SIG-M5 treated with dmso at 0.1 percent for 504 hours (cell line): ENCODE results near the gene MAPK1.
"Not testable (repeated sequence)": the region's sequence is repeated elsewhere in the genome, so short reads cannot be mapped to it uniquely, and the experiment has no call there.

Source experiments
- DNase-seq: peaks from one replicate; lab custom pipeline; 2025; ENCODE audit not compliant: unreplicated experiment; lab: John Stamatoyannopoulos, UW

The MAPK1 gene

DNA sequence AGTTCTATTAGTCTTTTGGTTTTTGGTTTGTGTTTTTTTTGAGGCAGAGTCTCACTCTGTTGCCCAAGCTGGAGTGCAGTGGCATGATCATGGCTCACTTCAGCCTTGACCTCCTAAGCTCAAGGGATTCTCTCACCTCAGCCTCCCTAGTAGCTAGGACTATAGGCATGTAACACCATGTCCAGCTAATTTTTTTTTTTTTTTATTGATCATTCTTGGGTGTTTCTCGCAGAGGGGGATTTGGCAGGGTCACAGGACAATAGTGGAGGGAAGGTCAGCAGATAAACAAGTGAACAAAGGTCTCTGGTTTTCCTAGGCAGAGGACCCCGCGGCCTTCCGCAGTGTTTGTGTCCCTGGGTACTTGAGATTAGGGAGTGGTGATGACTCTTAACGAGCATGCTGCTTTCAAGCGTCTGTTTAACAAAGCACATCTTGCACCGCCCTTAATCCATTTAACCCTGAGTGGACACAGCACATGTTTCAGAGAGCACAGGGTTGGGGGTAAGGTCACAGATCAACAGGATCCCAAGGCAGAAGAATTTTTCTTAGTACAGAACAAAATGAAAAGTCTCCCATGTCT is 15.4 kb upstream of the MAPK1 start:
- not testable (repeated sequence) for DNase-seq

GRCh38 chr22:21881841-21882753 is 14.7 kb upstream of the MAPK1 start:
- DNase-seq = no peak

GRCh38 chr22:21876486-21877176 is 9.2 kb upstream of the MAPK1 start:
- peak; percentile 41 for DNase-seq

- DNase-seq = not testable (repeated sequence)
Observed at GRCh38 chr22:21874953-21875352, 7.5 kb upstream of the MAPK1 start.

GRCh38 chr22:21873619-21874018 is 6.2 kb upstream of the MAPK1 start:
- DNase-seq = no peak

GRCh38 chr22:21872741-21873140 is 5.3 kb upstream of the MAPK1 start:
- DNase-seq = not testable (repeated sequence)

- no peak for DNase-seq
Observed at GRCh38 chr22:21868651-21869050, 1.2 kb upstream of the MAPK1 start.

GRCh38 chr22:21866833-21867527 is 465 bp downstream of the MAPK1 start:
- DNase-seq = no peak

DNA sequence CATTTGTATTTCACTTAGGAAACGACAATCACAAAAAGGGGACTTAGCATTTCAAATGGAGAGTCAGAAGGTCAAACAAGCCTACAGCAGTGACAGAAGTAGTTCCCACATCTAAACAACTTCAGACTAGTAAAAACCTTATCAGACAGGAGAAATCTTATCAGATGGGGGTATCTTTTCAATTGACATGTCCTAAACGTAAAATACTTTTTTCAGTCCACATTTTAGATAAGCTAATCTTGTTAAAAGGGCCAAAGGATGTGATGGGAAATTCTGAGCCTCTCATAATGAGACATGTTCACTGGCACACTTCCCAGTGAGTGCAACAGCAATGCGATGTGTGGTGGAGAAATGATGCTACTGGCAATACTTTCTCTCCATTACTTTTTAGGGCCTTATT is 2.4 kb downstream of the MAPK1 start:
- peak; percentile 37 for DNase-seq

DNA sequence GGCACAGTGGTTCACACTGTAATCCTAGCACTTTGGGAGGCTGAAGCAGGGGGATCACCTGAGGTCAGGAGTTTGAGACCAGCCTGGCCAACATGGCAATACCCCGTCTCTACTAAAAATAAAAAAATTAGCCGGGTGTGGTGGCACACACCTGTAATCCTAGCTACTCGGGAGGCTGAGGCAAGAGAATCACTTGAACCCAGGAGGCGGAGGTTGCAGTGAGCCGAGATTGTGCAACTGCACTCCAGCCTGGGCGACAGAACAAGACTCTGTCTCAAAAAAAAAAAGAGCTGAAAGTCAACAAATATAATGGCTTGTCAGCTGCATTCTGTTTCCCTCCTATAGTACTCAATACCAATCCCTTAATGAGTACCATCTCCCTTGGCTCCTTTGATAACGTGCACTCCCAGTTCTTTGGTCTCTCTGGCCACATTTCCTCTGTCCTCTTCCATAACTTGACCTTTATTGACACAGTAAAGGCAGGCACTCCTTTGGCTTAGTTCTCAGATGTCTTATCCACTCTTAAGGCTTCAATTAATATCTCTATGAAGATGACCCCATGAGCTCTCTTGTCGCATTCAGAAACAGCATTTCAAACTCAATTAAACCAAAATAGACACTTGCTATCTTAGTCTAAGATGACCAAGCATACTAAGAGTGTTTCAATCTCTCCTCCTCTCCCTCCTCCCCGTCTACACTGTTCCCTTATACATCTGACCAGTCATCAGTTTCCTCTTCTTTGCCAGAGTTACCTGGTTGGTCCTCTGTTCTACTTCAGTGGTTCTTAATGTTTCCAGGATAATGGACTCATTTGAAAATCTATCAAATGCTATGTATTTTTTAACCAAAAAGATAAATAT is 4.8 kb downstream of the MAPK1 start:
- no peak for DNase-seq

DNA sequence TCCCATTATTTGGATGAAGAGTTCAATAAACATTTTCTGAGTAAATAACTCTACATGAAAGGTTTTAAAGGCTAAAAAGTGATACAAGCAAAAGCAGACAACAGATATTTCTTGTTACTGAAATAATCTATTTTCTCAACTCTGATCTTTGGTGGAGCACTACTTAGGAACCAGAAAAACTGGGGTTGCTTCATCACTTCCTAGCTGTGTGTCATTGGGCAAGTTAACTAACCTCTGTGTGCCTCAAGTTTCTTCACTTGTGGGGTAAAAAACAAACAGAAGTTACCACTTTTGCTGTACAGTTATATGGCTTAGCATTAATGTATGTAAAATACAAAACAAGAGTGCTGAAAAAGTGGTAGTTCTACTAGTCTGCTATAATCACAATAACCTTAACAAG is 5.6 kb downstream of the MAPK1 start:
- peak; percentile 65 for DNase-seq

DNA sequence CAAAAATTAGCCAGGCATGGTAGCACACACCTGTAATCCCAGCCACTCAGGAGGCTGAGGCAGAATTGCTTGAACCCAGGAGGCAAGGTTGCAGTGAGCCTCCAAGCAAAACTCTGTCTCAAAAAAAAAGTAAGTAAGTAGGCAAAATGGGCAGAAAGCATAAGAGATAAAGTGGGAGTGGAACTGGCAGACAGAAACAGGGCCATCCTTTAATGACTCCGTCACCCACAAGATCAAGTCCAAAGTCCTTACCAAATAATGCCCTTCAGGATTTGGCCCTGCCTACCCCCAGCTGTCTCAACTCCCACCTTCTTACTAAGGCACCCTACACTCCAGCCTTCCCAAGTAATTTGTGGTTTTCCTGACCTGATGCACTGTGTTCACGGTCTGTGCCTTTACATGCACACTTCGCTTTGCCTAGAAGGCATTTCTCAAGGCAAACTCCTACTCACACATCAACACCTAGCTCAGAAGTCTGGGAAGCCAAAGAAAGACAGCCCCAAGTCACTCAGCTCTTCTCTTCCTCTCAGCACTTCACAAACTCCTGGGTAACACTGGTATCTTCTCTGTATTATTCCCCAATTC is 6.1 kb downstream of the MAPK1 start:
- no peak for DNase-seq

- no peak for DNase-seq
Observed at GRCh38 chr22:21860491-21861039, 6.9 kb downstream of the MAPK1 start.

- DNase-seq = peak; percentile 10
Observed at GRCh38 chr22:21858025-21858764, 9.2 kb downstream of the MAPK1 start.

- no peak for DNase-seq
Observed at GRCh38 chr22:21857481-21857914, 9.9 kb downstream of the MAPK1 start.

DNA sequence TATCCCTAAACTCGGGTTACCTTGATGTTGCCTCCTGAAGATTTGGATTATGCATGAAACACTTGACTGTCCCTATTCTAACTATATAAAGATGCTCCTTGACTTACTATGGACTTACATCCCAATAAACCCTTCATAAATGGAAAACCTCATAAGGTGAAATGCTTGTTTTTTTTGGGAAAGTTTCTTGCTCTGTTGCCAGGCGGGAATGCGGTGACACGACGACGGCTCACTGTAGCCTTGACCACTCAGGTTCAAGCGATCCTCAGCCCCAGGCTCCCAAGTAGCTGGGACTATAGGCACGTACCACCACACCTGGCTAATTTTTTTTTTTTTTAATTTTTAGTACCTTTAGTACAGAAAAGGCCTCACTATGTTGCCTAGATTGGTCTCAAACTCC is 10.6 kb downstream of the MAPK1 start:
- DNase-seq = no peak

DNA sequence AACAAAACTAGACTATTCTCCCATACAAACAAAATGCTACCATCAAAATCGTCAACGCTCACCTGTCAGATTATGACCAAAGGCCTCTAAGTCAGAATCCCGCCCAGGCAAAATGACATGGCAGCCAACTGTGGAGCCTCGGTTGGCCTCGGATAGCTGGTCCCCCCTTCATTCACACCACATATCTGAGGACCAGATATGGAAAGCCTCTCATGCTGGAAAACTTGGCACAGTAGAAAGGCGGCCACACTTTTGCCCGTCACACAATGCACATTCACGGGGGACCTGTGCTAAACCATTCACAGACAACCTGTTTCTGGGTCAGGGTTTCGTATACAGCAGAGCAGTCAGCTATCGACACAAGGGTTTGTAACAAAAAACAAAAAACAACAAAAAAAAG is 11.2 kb downstream of the MAPK1 start:
- no peak for DNase-seq

GRCh38 chr22:21855676-21856075 is 11.8 kb downstream of the MAPK1 start:
- DNase-seq = peak; percentile 68

- DNase-seq = no peak
Observed at GRCh38 chr22:21850660-21851059, 16.8 kb downstream of the MAPK1 start.
